Thyroid gland (tissue), 4 donors: ENCODE data around the gene SNX9. TPM values are rescaled to one million over a fixed set of nuclear protein-coding genes. Genes with fewer than 3 reads are reported as not detected.

ENCODE experiments used
- DNase-seq, 2 donors: peaks; one replicate each; pipeline ENCODE4 v3.0.0-alpha.2; 2019
- H3K27ac ChIP-seq, 3 donors: fragments of 200-600 bp; sonication (generic); 1 replicate in 2 of 3; 2 replicates in 1 of 3; pipeline ENCODE4 v1.5.1; 2016 to 2019; ENCODE audit warnings: mild to moderate bottlenecking in 1 of 3, moderate library complexity in 1 of 3
- H3K27me3 ChIP-seq: fragments of 200-600 bp; sonication (generic); one replicate; pipeline ENCODE4 v1.5.1; 2019
- H3K36me3 ChIP-seq, 2 donors: fragments of 200-600 bp; sonication (generic); one replicate each; pipeline ENCODE4 v1.5.1; 2016 to 2019
- H3K4me1 ChIP-seq, 2 donors: fragments of 200-600 bp; sonication (generic); one replicate each; pipeline ENCODE4 v1.5.1; 2017 to 2019
- H3K4me3 ChIP-seq, 3 donors: fragments of 200-600 bp; sonication (generic); replicated peaks in 1 of 3; 1 replicate in 2 of 3; 2 replicates in 1 of 3; pipeline ENCODE4 v1.5.1; 2016; ENCODE audit warnings: mild to moderate bottlenecking in 1 of 3
- H3K9me3 ChIP-seq: fragments of 200-600 bp; sonication (generic); one replicate; pipeline ENCODE4 v1.5.1; 2017
- CTCF ChIP-seq, 6 experiments: fragments of 200-600 bp in 3 of 6; fragments of 450-650 bp in 3 of 6; sonication (generic) in 3 of 6; IDR thresholded peaks; one replicate each; pipeline ENCODE4 v1.5.1; 2016 to 2019; ENCODE audit warnings: antibody characterized with exemption in 6 of 6, mild to moderate bottlenecking in 2 of 6, inconsistent platforms in 1 of 6, moderate library complexity in 1 of 6
- POLR2A ChIP-seq, 2 donors: fragments of 450-650 bp; IDR thresholded peaks; one replicate each; pipeline ENCODE4 v1.6.1; 2017; ENCODE audit warnings: antibody characterized with exemption in 2 of 2, mild to moderate bottlenecking in 2 of 2, moderate library complexity in 1 of 2
- WGBS, 2 donors: methylation state at CpG; one replicate each; pipeline ENCODE4 v1.1.5; 2017; 5-methylcytosine and 5-hydroxymethylcytosine counted together
- intact Hi-C: fragments of 100-400 bp; cut with DNase I; formaldehyde crosslinking; loops from one replicate; pipeline ENCODE4 v1.15.1; 2023
- total RNA-seq, 4 donors: library from RNA; depleted of rRNA; stranded (reverse); fragments of >200 nt; gene quantifications; one replicate each; pipeline ENCODE4 v1.2.3, GENCODE V29; 2016

The SNX9 gene
- total RNA-seq, 4 donors from 2014 or later: 44.6 to 73.1 (median 47.2) TPM

- no peak overlapping the region for H3K4me3 ChIP-seq
- H3K27ac ChIP-seq: no peak overlapping the region
- H3K27me3 ChIP-seq: no peaks in the 10 kb centered on the region
- no peaks in the 10 kb centered on the region for H3K9me3 ChIP-seq
- intact Hi-C loops: no loop called here
- no peak for TF ChIP-seq POLR2A (IDR thresholded peaks at IDR 0.05)
- TF ChIP-seq CTCF (IDR thresholded peaks at IDR 0.05): no peak
- DNase-seq: no peak
- peaks cover 16 to 22% of the 10 kb centered on the region in 2 donors for H3K4me1 ChIP-seq
- 78 to 80% methylated on average over 3 of the region's 3 CpGs for WGBS, 2 donors
- no peaks in the 10 kb centered on the region for H3K36me3 ChIP-seq
These were observed 38.8 kb downstream of the SNX9 start for GRCh38 chr6:157861814-157862213.

- 65 to 90% methylated on average over 1 of the region's 1 CpG for WGBS, 2 donors
- Histone ChIP-seq H3K36me3 (no peaks in the 10 kb centered on the region), H3K27ac (no peak overlapping the region), H3K4me1 (peaks cover 16 to 27% of the 10 kb centered on the region in 2 donors), H3K9me3 (no peaks in the 10 kb centered on the region), H3K4me3 (no peak overlapping the region), H3K27me3 (no peaks in the 10 kb centered on the region)
- intact Hi-C loops: no loop called here
- no peak for TF ChIP-seq CTCF (IDR thresholded peaks at IDR 0.05)
- TF ChIP-seq POLR2A (IDR thresholded peaks at IDR 0.05): no peak
- no peak for DNase-seq
These were observed 39.7 kb downstream of the SNX9 start for GRCh38 chr6:157862706-157863105.

- H3K27me3 ChIP-seq: no peaks in the 10 kb centered on the region
- TF ChIP-seq CTCF (IDR thresholded peaks at IDR 0.05) (no peak), POLR2A (IDR thresholded peaks at IDR 0.05) (no peak)
- no peak for DNase-seq
- 97% methylated on average over 11 of the region's 11 CpGs for WGBS, 2 donors
- H3K9me3 ChIP-seq: no peaks in the 10 kb centered on the region
- H3K36me3 ChIP-seq: no peaks in the 10 kb centered on the region
- no peak overlapping the region for H3K27ac ChIP-seq
- H3K4me3 ChIP-seq: no peak overlapping the region
- H3K4me1 ChIP-seq: peaks cover 16 to 27% of the 10 kb centered on the region in 2 donors
- intact Hi-C loops: no loop called here
These were observed 41.2 kb downstream of the SNX9 start for GRCh38 chr6:157864185-157864761.

- H3K4me3 ChIP-seq: no peak overlapping the region
- no peak for DNase-seq
- no peaks in the 10 kb centered on the region for H3K27me3 ChIP-seq
- 94 to 98% methylated on average over 6 of the region's 6 CpGs for WGBS, 2 donors
- H3K27ac ChIP-seq: no peak overlapping the region
- peaks cover 9 to 21% of the 10 kb centered on the region in 2 donors for H3K4me1 ChIP-seq
- no peaks in the 10 kb centered on the region for H3K9me3 ChIP-seq
- H3K36me3 ChIP-seq: no peaks in the 10 kb centered on the region
- TF ChIP-seq CTCF (IDR thresholded peaks at IDR 0.05): no peak
- TF ChIP-seq POLR2A (IDR thresholded peaks at IDR 0.05): no peak
- intact Hi-C loops: loop anchor here (5.0 kb wide), 1 partner anchor 108 kb away; no protein-coding TSS in a partner anchor
These were observed 42.2 kb downstream of the SNX9 start for GRCh38 chr6:157865249-157865648.

- Histone ChIP-seq H3K27ac (no peak overlapping the region), H3K36me3 (no peaks in the 10 kb centered on the region), H3K4me1 (peaks cover 0 to 9% of the 10 kb centered on the region in 2 donors), H3K27me3 (no peaks in the 10 kb centered on the region), H3K9me3 (no peaks in the 10 kb centered on the region), H3K4me3 (no peak overlapping the region)
- intact Hi-C loops: loop anchor here (5.0 kb wide), 1 partner anchor 110 kb away; no protein-coding TSS in a partner anchor
- WGBS, 2 donors: 71 to 74% methylated on average over 5 of the region's 5 CpGs
- no peak for TF ChIP-seq POLR2A (IDR thresholded peaks at IDR 0.05)
- no peak for TF ChIP-seq CTCF (IDR thresholded peaks at IDR 0.05)
- DNase-seq: no peak
These were observed 44.1 kb downstream of the SNX9 start for GRCh38 chr6:157867155-157867559.
